NCI-H146 (cell line): ENCODE results near the gene NAA11.
"Not testable (repeated sequence)": the region's sequence is repeated elsewhere in the genome, so short reads cannot be mapped to it uniquely, and the experiment has no call there.

Source experiments
- DNase-seq: peaks from one replicate; lab custom pipeline; 2025; lab: John Stamatoyannopoulos, UW

Gene NAA11

GRCh38 chr4:79308137-79308536 lies 17.7 kb downstream of the NAA11 start:
- no peak for DNase-seq

GRCh38 chr4:79306795-79307194 lies 19.1 kb downstream of the NAA11 start:
- DNase-seq, result no peak

GRCh38 chr4:79300280-79300679 lies 25.6 kb downstream of the NAA11 start:
- DNase-seq, result no peak

- no peak for DNase-seq
Measured at GRCh38 chr4:79298484-79298883, 27.4 kb downstream of the NAA11 start.

GRCh38 chr4:79298027-79298426 lies 27.8 kb downstream of the NAA11 start:
- no peak for DNase-seq

GRCh38 chr4:79297479-79297878 lies 28.4 kb downstream of the NAA11 start:
- no peak for DNase-seq

- no peak for DNase-seq
Measured at GRCh38 chr4:79296768-79297428, 29.0 kb downstream of the NAA11 start.

- DNase-seq, result no peak
Measured at GRCh38 chr4:79295086-79295485, 30.8 kb downstream of the NAA11 start.

- DNase-seq, result no peak
Measured at GRCh38 chr4:79294064-79294463, 31.8 kb downstream of the NAA11 start.

GRCh38 chr4:79292008-79292407 lies 33.9 kb downstream of the NAA11 start:
- DNase-seq, result no peak

GRCh38 chr4:79290376-79290775 lies 35.5 kb downstream of the NAA11 start:
- DNase-seq, result no peak

GRCh38 chr4:79288185-79288584 lies 37.7 kb downstream of the NAA11 start:
- no peak for DNase-seq

- no peak for DNase-seq
Measured at GRCh38 chr4:79287718-79288117, 38.1 kb downstream of the NAA11 start.

GRCh38 chr4:79287076-79287475 lies 38.8 kb downstream of the NAA11 start:
- DNase-seq, result no peak

GRCh38 chr4:79281566-79282359 lies 44.1 kb downstream of the NAA11 start:
- DNase-seq, result no peak

- not testable (repeated sequence) for DNase-seq
Measured at GRCh38 chr4:79277467-79277866, 48.4 kb downstream of the NAA11 start.

- no peak for DNase-seq
Measured at GRCh38 chr4:79273915-79274314, 51.9 kb downstream of the NAA11 start.

GRCh38 chr4:79272761-79273160 lies 53.1 kb downstream of the NAA11 start:
- no peak for DNase-seq

GRCh38 chr4:79272126-79272525 lies 53.7 kb downstream of the NAA11 start:
- no peak for DNase-seq

- DNase-seq, result no peak
Measured at GRCh38 chr4:79267671-79268070, 58.2 kb downstream of the NAA11 start.
